Esophagus squamous epithelium (tissue), 5 donors: Measurements from ENCODE around the gene ASB12. TPM values are rescaled to one million over a fixed set of nuclear protein-coding genes. Genes with fewer than 3 reads are reported as not detected.

Experiments used
- DNase-seq: peaks from one replicate; lab custom pipeline; 2025; lab: John Stamatoyannopoulos, UW
- H3K27ac ChIP-seq, 4 donors: fragments of 200-600 bp; sonication (generic); one replicate each; pipeline ENCODE4 v1.5.1; 2016 to 2019; ENCODE audit warnings: mild to moderate bottlenecking in 1 of 4
- H3K27me3 ChIP-seq, 4 donors: fragments of 200-600 bp; sonication (generic); 1 replicate in 3 of 4; 2 replicates in 1 of 4; pipeline versions ENCODE4 v1.5.1 to v1.6.0; 2017 to 2021; ENCODE audit warnings: antibody characterized with exemption in 1 of 4
- H3K36me3 ChIP-seq, 3 donors: fragments of 200-600 bp; sonication (generic); one replicate each; pipeline ENCODE4 v1.5.1; 2016 to 2019
- H3K4me1 ChIP-seq, 3 donors: fragments of 200-600 bp; sonication (generic); one replicate each; pipeline ENCODE4 v1.5.1; 2017 to 2019
- H3K4me3 ChIP-seq, 4 donors: fragments of 200-600 bp; sonication (generic); 1 replicate in 3 of 4; 2 replicates in 1 of 4; pipeline ENCODE4 v1.5.1; 2016 to 2019; ENCODE audit warnings: mild to moderate bottlenecking in 2 of 4, moderate library complexity in 1 of 4
- H3K9me3 ChIP-seq, 3 donors: fragments of 200-600 bp; sonication (generic); one replicate each; pipeline ENCODE4 v1.5.1; 2016 to 2019
- POLR2A ChIP-seq, 4 donors: fragments of 450-650 bp; IDR thresholded peaks; one replicate each; pipeline ENCODE4 v1.6.1; 2017; ENCODE audit warnings: antibody characterized with exemption in 4 of 4, mild to moderate bottlenecking in 4 of 4, moderate library complexity in 3 of 4
- WGBS, 2 donors: methylation state at CpG; one replicate each; pipeline ENCODE4 v1.1.5; 2018; 5-methylcytosine and 5-hydroxymethylcytosine counted together
- intact Hi-C: fragments of 100-400 bp; cut with DNase I; formaldehyde crosslinking; loops from one replicate; pipeline ENCODE4 v1.15.0; 2022
- total RNA-seq, 4 donors: library from RNA; depleted of rRNA; stranded (reverse); fragments of >200 nt; gene quantifications; one replicate each; pipeline ENCODE4 v1.1.0, GENCODE V29; 2016
- TF ChIP-seq, protein P1 (sequence below), 6 experiments: fragments of 450-650 bp in 4 of 6; fragments of 200-600 bp in 2 of 6; sonication (generic) in 2 of 6; IDR thresholded peaks; one replicate each; pipeline ENCODE4 v1.5.1; 2016 to 2019; ENCODE audit warnings: antibody characterized with exemption in 6 of 6, mild to moderate bottlenecking in 4 of 6, moderate library complexity in 4 of 6
- donor health status: DM: yes; HTN: yes; CAD: no.

Gene ASB12
- total RNA-seq, 4 donors from 2014 or later = 0.21 TPM; not detected in 3

DNA sequence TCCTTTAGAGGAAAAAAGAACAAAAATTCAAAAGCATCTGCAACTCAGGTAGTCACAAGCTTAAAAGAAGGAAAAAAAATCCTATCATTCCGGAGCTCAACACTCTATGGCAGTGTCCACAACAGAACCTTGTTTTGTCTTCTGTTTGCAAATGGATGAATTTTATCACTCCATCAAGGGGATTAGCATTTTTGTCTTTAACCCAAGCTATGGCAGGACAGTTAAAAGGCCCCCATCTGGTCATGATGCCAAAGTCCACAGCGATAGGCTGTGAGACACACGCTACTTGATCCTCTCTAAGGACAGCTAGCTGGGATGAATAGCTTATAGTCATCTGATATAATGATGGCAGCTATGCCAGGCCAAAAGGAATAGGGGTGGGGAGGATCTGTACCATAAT, 41.5 kb downstream of the ASB12 start:
- no peaks in the 10 kb centered on the region for H3K27me3 ChIP-seq
- WGBS, 2 donors = 89 to 100% methylated on average over 1 to 3 of the region's 3 CpGs
- no peak for TF ChIP-seq POLR2A (IDR thresholded peaks at IDR 0.05)
- TF ChIP-seq, protein P1, sequence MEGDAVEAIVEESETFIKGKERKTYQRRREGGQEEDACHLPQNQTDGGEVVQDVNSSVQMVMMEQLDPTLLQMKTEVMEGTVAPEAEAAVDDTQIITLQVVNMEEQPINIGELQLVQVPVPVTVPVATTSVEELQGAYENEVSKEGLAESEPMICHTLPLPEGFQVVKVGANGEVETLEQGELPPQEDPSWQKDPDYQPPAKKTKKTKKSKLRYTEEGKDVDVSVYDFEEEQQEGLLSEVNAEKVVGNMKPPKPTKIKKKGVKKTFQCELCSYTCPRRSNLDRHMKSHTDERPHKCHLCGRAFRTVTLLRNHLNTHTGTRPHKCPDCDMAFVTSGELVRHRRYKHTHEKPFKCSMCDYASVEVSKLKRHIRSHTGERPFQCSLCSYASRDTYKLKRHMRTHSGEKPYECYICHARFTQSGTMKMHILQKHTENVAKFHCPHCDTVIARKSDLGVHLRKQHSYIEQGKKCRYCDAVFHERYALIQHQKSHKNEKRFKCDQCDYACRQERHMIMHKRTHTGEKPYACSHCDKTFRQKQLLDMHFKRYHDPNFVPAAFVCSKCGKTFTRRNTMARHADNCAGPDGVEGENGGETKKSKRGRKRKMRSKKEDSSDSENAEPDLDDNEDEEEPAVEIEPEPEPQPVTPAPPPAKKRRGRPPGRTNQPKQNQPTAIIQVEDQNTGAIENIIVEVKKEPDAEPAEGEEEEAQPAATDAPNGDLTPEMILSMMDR (IDR thresholded peaks at IDR 0.05) = no peak
- no peaks in the 10 kb centered on the region for H3K9me3 ChIP-seq
- no peak overlapping the region for H3K27ac ChIP-seq
- H3K36me3 ChIP-seq = peaks cover 0 to 53% (median 0%) of the 10 kb centered on the region in 3 donors
- no peaks in the 10 kb centered on the region for H3K4me1 ChIP-seq
- H3K4me3 ChIP-seq = no peak overlapping the region
- intact Hi-C loops = no loop called here
- no peak for DNase-seq

- Histone ChIP-seq H3K27me3 (no peaks in the 10 kb centered on the region), H3K4me3 (no peak overlapping the region), H3K4me1 (no peaks in the 10 kb centered on the region), H3K9me3 (no peaks in the 10 kb centered on the region), H3K27ac (no peak overlapping the region), H3K36me3 (peaks cover 0 to 46% (median 0%) of the 10 kb centered on the region in 3 donors)
- no peak for DNase-seq
- TF ChIP-seq, protein P1 (IDR thresholded peaks at IDR 0.05) = no peak
- no peak for TF ChIP-seq POLR2A (IDR thresholded peaks at IDR 0.05)
- intact Hi-C loops = no loop called here
Observed at GRCh38 chrX:64187762-64188150, 42.7 kb downstream of the ASB12 start.

DNA sequence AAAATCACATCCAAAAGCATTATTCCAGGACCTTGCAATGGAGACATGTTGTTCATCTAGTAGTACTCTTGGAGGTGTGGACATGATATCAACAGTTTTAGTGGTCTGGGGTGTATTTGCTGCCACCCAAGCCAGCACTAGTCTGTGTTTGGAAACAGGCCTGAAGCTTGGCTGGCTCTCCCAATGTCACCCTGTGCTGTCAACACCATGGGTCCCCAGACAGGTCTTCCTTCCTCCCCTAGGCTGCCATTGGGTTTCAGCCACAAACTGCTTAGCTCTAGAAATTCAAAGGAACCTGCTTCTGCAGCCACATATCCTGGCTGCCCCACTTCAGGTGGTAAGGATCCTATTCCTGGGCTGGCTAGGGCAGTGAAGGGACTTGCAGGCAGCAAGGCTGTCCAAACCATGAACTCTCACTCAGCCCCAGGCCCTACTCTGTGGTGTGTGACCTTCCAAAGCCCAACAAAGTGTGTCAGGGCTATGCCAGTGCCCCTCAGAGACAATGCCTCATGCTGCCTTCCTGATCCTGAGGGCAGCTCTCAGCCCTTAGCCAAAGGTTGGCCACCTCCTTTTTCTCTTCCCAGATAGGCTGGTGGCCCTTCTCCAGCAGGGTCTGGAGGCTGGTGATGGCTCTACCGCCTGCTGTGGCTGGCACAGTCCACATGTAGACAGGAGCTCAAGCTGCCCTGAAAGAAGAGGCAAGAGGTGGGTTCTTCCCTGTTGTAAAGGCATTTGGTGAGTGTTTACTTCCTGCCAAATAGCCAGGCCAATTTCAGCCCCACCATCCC, 43.2 kb downstream of the ASB12 start:
- no peak for TF ChIP-seq POLR2A (IDR thresholded peaks at IDR 0.05)
- TF ChIP-seq, protein P1 (IDR thresholded peaks at IDR 0.05) = no peak
- H3K9me3 ChIP-seq = no peaks in the 10 kb centered on the region
- no peak overlapping the region for H3K4me3 ChIP-seq
- no CpG with 5 or more reads among the region's 1 CpG for WGBS, 2 donors
- peaks cover 0 to 40% (median 0%) of the 10 kb centered on the region in 3 donors for H3K36me3 ChIP-seq
- H3K27me3 ChIP-seq = no peaks in the 10 kb centered on the region
- DNase-seq = no peak
- H3K27ac ChIP-seq = no peak overlapping the region
- H3K4me1 ChIP-seq = no peaks in the 10 kb centered on the region
- intact Hi-C loops = no loop called here

DNA sequence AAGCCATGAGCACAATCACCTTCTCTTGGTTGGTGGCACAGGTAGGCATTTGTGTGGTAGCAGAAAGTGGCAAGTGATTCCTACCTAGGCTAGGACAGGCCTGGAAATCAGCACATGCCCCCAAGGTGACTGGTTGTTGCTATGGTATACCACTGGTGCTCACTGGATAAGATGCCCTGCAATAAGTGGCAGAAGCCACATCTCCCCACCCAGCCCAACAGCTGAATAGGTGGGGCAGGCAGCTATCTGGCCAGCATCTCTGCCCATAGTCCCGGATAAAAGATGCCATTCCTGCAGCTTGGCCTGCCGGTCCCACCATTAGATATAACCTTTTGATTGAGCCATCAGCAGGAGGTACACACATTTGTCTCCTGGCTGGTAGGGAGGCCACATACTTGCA, 46.0 kb downstream of the ASB12 start:
- Histone ChIP-seq H3K4me1 (no peaks in the 10 kb centered on the region), H3K36me3 (peaks cover 0 to 13% (median 0%) of the 10 kb centered on the region in 3 donors), H3K27ac (no peak overlapping the region), H3K27me3 (no peaks in the 10 kb centered on the region), H3K4me3 (no peak overlapping the region), H3K9me3 (no peaks in the 10 kb centered on the region)
- intact Hi-C loops = no loop called here
- 86% methylated on average over 2 of the region's 2 CpGs; no CpG with 5 or more reads in 1 of the 2 donors for WGBS, 2 donors
- DNase-seq = no peak
- no peak for TF ChIP-seq POLR2A (IDR thresholded peaks at IDR 0.05)
- TF ChIP-seq, protein P1 (IDR thresholded peaks at IDR 0.05) = no peak

GRCh38 chrX:64182208-64182607, 48.2 kb downstream of the ASB12 start:
- WGBS, 2 donors = 71 to 77% methylated on average over 2 of the region's 2 CpGs
- H3K9me3 ChIP-seq = no peaks in the 10 kb centered on the region
- no peak for TF ChIP-seq POLR2A (IDR thresholded peaks at IDR 0.05)
- TF ChIP-seq, protein P1 (IDR thresholded peaks at IDR 0.05) = no peak
- H3K27ac ChIP-seq = no peak overlapping the region
- no peaks in the 10 kb centered on the region for H3K27me3 ChIP-seq
- H3K4me3 ChIP-seq = no peak overlapping the region
- peaks cover 0 to 2% (median 0%) of the 10 kb centered on the region in 3 donors for H3K36me3 ChIP-seq
- H3K4me1 ChIP-seq = no peaks in the 10 kb centered on the region
- intact Hi-C loops = no loop called here
- DNase-seq = no peak
